HG02798 (cell line): Measurements from ENCODE around the gene TENT5A.
"Not testable (repeated sequence)": the region's sequence is repeated elsewhere in the genome, so short reads cannot be mapped to it uniquely, and the experiment has no call there.

ENCODE experiments used
- ATAC-seq: cut with Tn5 transposase; IDR thresholded peaks from one replicate; pipeline ENCODE4 v1.9.1; 2021; ENCODE audit warnings: mild to moderate bottlenecking; ENCODE audit not compliant: unreplicated experiment, poor library complexity

TENT5A gene

GRCh38 chr6:81752084-81752920 is at the start of gene TENT5A:
TSS of gene TENT5A (minus strand) at chr6:81752681. CDS start at chr6:81752141, 540 bp downstream.
- peak; percentile 65 for ATAC-seq

DNA sequence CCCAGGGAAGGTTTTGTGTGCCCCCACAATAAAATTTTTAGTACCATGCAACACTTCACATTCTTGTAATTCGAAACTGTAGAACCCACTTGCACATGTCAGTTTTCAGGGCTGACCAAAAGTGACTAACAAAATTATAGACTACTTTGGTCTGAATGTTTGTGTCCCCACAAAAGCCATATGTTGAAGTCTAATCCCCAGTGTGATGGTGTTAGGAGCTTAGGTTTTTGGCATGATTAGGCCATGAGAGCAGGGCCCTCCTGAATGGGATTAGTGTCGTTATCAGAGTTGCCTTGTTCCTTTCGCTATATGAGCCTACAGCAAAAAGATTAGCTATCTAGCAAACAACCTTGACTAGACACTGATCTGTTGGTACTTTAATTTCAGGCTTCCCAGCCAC is 49.0 kb upstream of the TENT5A start:
- no peak for ATAC-seq

DNA sequence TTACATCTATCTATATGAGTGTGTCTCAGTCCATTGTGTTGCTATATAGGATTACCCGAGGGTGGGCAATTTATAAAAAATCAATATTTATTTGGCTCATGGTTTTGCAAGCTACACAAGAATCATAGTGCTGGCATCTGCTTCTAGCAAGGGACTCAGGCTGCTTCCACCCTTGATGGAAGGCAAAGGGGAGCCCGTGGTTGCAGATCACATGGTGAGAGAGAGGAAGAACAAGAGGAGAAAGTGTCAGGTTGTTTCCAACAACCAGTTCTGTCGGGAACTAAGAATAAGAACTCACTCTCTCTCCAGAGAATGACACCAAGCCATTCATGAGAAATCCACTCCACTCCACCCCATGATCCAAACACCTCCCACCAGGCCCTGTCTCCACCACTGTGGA is 48.2 kb upstream of the TENT5A start:
- ATAC-seq = no peak

- no peak for ATAC-seq
These were observed 46.8 kb upstream of the TENT5A start for GRCh38 chr6:81799323-81799722.

GRCh38 chr6:81797591-81797990 is 45.1 kb upstream of the TENT5A start:
- no peak for ATAC-seq

DNA sequence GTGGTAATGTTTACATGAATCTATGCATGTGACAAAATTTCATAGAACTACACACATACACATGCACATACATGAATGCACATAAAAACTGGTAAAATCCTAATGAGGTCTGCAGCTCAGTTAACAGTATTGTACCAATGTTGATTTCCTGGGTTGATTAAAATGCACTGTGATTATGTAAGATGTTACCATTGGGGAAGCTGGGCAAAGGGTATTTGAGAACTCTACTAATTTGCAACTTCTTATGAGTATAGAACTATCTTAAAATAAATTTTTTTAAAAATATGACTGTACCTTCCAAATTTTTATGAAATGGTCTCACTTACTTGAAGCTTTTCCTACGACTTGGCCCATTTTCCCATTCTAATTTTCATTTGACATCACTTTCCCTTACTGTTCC is 43.4 kb upstream of the TENT5A start:
- no peak for ATAC-seq

- no peak for ATAC-seq
These were observed 41.5 kb upstream of the TENT5A start for GRCh38 chr6:81793821-81794475.

- ATAC-seq = no peak
These were observed 40.3 kb upstream of the TENT5A start for GRCh38 chr6:81792826-81793225.

DNA sequence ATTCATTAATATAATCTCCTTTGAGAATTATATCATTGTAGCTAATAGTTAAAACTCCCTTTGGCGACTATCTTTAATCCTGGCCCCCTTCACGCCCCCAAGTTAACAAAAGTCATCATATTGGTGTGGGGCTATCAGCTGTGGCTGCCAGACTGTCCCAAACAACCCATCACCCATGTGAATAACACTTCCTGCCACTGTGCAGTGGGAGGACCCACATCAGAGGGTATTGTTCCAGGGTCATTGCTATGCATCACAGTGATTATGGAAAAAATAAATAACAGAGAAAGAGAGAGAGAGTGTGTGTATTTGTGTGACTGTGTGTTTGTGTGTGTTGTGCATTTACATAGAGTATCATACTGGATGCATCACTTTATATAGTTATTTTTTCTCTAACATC is 39.3 kb upstream of the TENT5A start:
- no peak for ATAC-seq

DNA sequence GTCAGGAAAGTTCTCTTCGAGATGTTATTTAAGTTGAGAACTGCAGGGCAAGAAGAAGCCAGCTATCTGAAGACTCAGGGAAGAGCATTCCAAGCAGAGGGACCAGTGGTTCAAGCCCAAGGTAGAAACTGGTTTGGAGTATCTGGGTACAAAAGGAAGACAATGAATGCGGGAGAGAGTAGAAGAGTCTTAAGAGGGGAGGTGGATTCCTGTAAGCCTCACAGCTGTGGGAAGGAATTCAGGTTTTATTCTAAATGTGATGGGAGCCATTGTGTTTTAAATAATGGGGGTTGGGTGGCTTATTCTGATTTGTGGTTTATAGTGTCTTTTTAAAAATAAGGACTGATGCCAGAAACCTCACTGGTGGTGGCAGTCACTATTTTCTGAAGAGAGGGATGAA is 37.6 kb upstream of the TENT5A start:
- no peak for ATAC-seq

GRCh38 chr6:81789291-81789690 is 36.8 kb upstream of the TENT5A start:
- ATAC-seq = no peak

GRCh38 chr6:81788748-81789147 is 36.3 kb upstream of the TENT5A start:
- no peak for ATAC-seq

DNA sequence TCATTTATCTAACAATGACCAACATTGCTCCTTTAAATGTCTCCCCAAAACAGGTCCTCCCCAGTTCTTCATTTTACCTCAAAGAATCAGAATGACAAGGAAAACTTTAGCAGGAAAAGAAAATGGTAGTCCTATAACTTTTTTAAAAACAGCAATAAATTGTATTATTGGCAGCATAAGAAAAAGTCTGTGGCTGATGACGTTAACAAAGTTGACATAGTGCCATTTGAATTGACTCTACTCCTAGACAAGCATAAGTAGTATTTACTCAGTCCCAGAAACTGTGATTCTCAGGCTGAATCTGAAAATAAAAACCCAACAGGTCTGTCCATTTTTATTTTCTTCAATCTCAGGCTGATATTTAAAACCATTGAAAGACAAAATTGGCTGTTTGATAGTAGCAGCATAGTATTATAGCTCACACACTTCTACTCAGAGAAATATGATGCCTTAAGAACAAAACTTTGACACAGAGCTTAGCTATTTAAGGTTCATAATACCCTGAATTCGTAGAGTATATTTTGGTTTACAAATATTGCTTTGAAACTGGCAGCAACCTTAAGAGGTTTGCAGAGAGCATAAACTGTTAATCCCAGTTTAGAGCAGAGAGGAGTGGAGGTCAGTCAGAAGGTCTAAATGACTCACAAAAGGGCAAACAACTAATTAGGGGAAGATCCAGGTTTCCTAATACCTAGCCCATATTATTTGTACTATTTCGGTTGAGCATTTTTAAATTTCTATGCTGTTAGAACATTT is 35.0 kb upstream of the TENT5A start:
- peak; percentile 46 for ATAC-seq

DNA sequence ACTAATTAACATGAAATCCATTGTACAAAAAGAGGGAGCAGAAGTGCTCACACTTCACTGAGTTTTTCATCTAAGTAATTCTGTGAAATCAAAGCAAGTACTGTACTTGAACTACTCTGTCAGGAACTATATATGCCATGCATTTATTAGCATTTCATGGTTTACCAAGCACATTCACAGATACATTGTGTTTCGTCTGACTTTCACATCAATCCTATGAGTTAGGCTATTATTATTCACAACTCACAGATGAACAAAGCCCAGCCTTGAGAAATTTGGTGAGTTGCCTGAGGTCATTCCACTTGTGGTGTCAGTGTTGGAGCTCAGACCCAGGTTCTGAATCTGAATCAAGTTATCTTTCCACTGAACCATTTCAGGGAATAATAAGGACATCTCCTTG is 33.7 kb upstream of the TENT5A start:
- ATAC-seq = no peak

DNA sequence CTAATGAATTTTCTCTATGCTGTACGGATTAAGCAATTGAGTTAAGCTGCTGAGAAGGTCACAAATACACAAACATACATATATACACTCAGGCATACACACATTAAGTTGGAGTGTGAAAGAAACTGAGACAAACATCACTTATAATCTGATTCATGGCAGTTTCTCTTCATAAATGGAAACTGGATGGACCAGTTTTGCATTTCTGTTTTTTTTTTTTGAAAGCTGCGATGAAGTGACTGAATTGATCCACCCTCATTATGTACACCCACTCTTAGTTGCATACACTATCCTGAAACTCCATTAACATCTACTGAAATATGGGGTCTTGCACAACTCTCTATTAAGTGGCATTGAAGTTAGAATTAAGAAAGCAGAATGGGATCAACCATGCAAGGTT is 32.9 kb upstream of the TENT5A start:
- ATAC-seq = no peak

- ATAC-seq = no peak
These were observed 31.4 kb upstream of the TENT5A start for GRCh38 chr6:81783893-81784292.

GRCh38 chr6:81781624-81782023 is 29.1 kb upstream of the TENT5A start:
- no peak for ATAC-seq

DNA sequence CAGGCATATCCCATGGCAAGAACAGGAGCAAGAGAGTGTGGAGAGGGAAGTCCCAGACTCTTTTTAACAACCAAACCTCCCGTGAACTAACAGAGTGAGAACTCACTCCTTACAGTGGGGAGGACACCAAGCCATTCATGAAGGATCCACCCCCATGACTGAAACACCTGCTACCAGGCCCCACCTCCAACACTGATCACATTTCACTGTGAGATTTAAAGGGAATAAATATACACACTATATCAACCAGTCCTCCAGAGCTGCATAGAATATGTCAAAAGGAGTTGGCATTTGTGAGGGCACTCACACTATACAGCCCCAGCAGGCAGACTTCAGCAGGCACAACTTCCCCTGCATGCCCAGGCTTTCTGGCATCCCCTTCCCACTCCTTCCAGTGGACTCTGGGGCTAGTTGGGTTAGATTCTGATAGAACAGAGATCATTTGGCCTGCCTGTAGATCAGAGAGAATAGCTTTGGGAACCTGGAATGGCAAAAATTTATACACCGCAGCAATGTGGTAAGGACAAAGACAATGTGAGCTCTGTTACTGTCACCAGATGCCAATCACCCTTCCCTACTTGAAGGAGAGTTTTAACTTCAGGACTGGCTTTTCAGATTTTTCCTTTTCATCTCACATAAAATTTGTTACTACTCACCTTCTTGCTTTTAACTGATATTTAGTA is 25.2 kb upstream of the TENT5A start:
- no peak for ATAC-seq

- not testable (repeated sequence) for ATAC-seq
These were observed 23.7 kb upstream of the TENT5A start for GRCh38 chr6:81776219-81776618.

DNA sequence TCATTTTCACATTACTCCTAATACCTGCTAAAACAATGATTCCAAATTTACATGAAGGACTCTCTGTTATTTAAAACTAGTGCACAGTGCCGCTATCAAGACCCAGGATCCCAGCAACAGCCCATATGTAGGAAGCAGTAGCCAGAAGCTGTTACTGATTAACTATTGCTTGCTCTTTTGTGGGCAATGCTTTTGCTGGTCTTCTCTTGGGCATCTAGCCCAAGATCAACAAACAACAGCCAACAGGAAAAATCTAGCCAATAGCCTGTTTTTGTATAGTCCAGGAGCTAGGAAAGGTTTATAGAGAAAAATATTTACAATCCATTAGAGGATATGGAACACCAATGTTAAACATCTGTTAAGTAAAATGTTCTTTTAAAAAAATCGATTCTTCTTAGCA is 22.1 kb upstream of the TENT5A start:
- no peak for ATAC-seq

GRCh38 chr6:81773887-81774286 is 21.4 kb upstream of the TENT5A start:
- no peak for ATAC-seq
